ENCODE measurements around the gene ZNF83. TPM values are rescaled to one million over a fixed set of nuclear protein-coding genes. Genes with fewer than 3 reads are reported as not detected.
"Not testable (repeated sequence)": the region's sequence is repeated elsewhere in the genome, so short reads cannot be mapped to it uniquely, and the experiment has no call there.

Gene ZNF83
- total RNA-seq, 1 donor from 2014 or later = 37.7 TPM

GRCh38 chr19:52640916-52641315 is 2.8 kb upstream of the ZNF83 start:
- intact Hi-C loops (cut with micrococcal nuclease) = no loop called here

GRCh38 chr19:52639996-52640395 is 1.8 kb upstream of the ZNF83 start:
- intact Hi-C loops (cut with micrococcal nuclease) = loop anchor here (2.0 to 10.0 kb wide), 4 partner anchors 39 to 325 kb away; partner anchors contain the start of gene ZNF816

GRCh38 chr19:52638601-52639000 is 446 bp upstream of the ZNF83 start:
- intact Hi-C loops (cut with micrococcal nuclease) = loop anchor here (1.0 to 10.0 kb wide), 8 partner anchors 38 to 326 kb away; partner anchors contain the start of genes ZNF611, ZNF701, ZNF808 and ZNF816

GRCh38 chr19:52635786-52636570 is 2.2 kb downstream of the ZNF83 start:
- intact Hi-C loops (cut with micrococcal nuclease) = loop anchor here (5.0 to 10.0 kb wide), 2 partner anchors 306 to 329 kb away; partner anchors contain the start of gene ZNF816

- intact Hi-C loops (cut with micrococcal nuclease) = not testable (repeated sequence)
Measured at GRCh38 chr19:52627441-52627840, 10.7 kb downstream of the ZNF83 start.

GRCh38 chr19:52626915-52627314 is 11.2 kb downstream of the ZNF83 start:
- intact Hi-C loops (cut with micrococcal nuclease) = no loop called here

GRCh38 chr19:52622261-52622660 is 15.9 kb downstream of the ZNF83 start:
- intact Hi-C loops (cut with micrococcal nuclease) = no loop called here

GRCh38 chr19:52621376-52621775 is 16.8 kb downstream of the ZNF83 start:
- intact Hi-C loops (cut with micrococcal nuclease) = no loop called here

- intact Hi-C loops (cut with micrococcal nuclease) = no loop called here
Measured at GRCh38 chr19:52613299-52613906, 24.8 kb downstream of the ZNF83 start.

GRCh38 chr19:52603558-52604207 is 34.5 kb downstream of the ZNF83 start:
- intact Hi-C loops (cut with micrococcal nuclease) = no loop called here

GRCh38 chr19:52602941-52603340 is 35.2 kb downstream of the ZNF83 start:
- intact Hi-C loops (cut with micrococcal nuclease) = no loop called here

GRCh38 chr19:52601974-52602366 is 36.2 kb downstream of the ZNF83 start:
- intact Hi-C loops (cut with micrococcal nuclease) = loop anchor here (1.0 to 2.0 kb wide), 4 partner anchors 32 to 88 kb away; partner anchors contain the start of genes ZNF701, ZNF808 and ZNF83

GRCh38 chr19:52601025-52601973 is 36.9 kb downstream of the ZNF83 start:
- intact Hi-C loops (cut with micrococcal nuclease) = loop anchor here (1.0 to 2.0 kb wide), 4 partner anchors 31 to 89 kb away; partner anchors contain the start of genes ZNF701, ZNF808 and ZNF83

GRCh38 chr19:52600639-52601024 is 37.5 kb downstream of the ZNF83 start:
- intact Hi-C loops (cut with micrococcal nuclease) = loop anchor here (1.0 to 2.0 kb wide), 4 partner anchors 30 to 90 kb away; partner anchors contain the start of genes ZNF701, ZNF808 and ZNF83

GRCh38 chr19:52599241-52599640 is 38.9 kb downstream of the ZNF83 start:
- intact Hi-C loops (cut with micrococcal nuclease) = no loop called here

- intact Hi-C loops (cut with micrococcal nuclease) = not testable (repeated sequence)
Measured at GRCh38 chr19:52593441-52593840, 44.7 kb downstream of the ZNF83 start.

GRCh38 chr19:52592301-52592700 is 45.9 kb downstream of the ZNF83 start:
- intact Hi-C loops (cut with micrococcal nuclease) = no loop called here

- intact Hi-C loops (cut with micrococcal nuclease) = no loop called here
Measured at GRCh38 chr19:52590728-52591127, 47.4 kb downstream of the ZNF83 start.

- intact Hi-C loops (cut with micrococcal nuclease) = no loop called here
Measured at GRCh38 chr19:52585604-52586003, 52.6 kb downstream of the ZNF83 start.

GRCh38 chr19:52584736-52585440 is 53.3 kb downstream of the ZNF83 start:
- intact Hi-C loops (cut with micrococcal nuclease) = no loop called here
